HUDEP-2 (cell line): ENCODE measurements around the gene CHST8.
"Not testable (repeated sequence)": the region's sequence is repeated elsewhere in the genome, so short reads cannot be mapped to it uniquely, and the experiment has no call there.

Experiments
- DNase-seq, 76 experiments: peaks; one replicate each; lab custom pipeline; 2025; ENCODE audit not compliant: unreplicated experiment in 76 of 76; lab: John Stamatoyannopoulos, UW

CHST8 gene, protein sequence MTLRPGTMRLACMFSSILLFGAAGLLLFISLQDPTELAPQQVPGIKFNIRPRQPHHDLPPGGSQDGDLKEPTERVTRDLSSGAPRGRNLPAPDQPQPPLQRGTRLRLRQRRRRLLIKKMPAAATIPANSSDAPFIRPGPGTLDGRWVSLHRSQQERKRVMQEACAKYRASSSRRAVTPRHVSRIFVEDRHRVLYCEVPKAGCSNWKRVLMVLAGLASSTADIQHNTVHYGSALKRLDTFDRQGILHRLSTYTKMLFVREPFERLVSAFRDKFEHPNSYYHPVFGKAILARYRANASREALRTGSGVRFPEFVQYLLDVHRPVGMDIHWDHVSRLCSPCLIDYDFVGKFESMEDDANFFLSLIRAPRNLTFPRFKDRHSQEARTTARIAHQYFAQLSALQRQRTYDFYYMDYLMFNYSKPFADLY

DNA sequence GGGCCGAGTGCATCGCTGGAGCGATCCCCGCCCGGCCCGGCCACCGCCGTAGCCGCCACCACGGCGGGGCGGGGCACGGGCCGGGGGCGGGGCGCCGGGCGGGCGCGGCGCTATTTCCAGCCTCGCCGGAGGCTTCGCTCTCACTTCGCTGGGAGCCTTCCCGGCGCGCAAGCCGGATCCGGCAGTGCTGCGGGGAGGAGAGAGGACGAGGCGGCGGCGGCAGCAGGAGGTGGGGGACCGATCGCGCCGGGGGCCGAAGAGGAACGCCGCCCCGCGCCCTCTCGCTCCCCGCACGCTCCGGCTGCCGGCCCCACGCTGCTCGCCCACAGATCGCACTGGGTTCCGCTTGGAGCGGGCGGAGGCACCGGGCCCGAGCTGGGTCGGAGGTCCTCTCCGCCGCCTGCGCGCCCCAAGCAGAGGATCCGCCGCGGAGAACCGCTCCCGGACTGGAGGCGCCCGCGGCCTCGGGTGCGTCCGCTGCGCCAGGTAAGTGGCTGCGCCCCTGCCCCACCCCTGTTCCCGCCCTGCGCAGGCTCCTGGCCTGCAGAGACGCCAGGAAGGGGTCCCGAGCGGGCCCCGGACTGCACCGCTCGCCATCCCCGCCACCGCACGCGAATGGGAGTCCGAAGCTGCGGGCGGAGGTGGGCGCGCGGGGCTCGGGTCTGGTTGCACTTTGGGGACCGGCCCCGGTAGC lies at the start of gene CHST8:
TSS of gene CHST8 (plus strand) at position 143 of the 694 bp plus-strand sequence. CDS start 67,309 bp downstream, outside the sequence.
- DNase-seq = peak in 4 of 76 experiments; percentile 7 to 24 (median 14)

DNA sequence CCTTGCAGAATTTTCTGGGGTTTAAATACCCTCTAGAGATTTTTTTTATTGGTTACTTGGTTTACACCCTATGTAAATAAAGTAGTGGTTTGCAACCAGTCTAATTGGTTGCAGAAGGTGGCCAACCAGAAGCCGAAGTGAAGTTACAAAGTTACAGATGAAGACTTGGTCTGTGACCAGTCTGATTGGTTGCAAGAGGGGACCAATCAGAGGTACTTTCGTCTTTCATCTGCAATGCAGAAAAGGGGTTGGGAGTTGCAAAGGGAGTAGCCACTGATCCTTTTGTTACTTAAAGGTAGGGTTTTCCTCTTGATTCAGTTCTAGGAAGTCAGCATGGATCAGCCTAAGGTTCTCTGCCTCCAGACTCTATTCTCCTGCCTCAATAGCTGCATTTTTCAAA lies 48.8 kb upstream of the CHST8 start:
- no peak for DNase-seq

DNA sequence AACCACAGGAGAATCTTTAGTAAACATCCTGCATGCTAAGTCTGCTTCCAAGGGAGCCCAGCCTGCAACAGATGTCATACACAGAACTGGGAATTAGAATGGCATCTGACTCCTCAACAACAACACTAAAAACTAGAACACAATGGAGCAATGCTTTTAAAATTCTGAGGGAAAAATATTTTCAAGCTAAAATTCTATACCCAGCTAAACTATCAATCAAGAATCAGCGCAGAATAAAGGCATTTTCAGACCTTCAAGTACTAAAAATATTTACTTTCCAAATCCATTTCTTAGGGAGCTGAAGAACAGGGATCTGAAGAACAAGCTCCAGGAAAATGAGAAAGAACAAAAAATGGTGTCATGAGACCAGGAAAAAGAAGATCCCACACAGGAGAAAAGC lies 46.9 kb upstream of the CHST8 start:
- DNase-seq = no peak

DNA sequence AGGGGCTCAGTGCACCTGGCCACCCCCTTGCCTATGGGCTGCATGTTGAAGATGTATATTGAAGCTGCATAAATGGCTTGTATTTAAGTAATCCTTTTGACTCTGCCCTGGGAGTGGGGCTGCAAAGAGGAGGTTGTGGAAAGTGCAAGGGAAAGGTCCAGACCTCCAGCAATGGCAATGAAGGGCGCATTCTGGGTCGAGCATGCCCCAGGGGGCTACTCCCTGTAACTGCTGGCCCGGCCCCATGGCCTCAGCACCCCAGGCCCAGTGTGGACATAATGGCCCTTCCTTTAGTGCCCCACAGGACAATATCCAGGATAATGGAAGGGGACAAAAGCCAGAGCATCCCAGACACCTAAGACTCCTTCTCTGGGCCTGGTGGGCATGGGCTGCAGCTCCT lies 43.1 kb upstream of the CHST8 start:
- no peak for DNase-seq

DNA sequence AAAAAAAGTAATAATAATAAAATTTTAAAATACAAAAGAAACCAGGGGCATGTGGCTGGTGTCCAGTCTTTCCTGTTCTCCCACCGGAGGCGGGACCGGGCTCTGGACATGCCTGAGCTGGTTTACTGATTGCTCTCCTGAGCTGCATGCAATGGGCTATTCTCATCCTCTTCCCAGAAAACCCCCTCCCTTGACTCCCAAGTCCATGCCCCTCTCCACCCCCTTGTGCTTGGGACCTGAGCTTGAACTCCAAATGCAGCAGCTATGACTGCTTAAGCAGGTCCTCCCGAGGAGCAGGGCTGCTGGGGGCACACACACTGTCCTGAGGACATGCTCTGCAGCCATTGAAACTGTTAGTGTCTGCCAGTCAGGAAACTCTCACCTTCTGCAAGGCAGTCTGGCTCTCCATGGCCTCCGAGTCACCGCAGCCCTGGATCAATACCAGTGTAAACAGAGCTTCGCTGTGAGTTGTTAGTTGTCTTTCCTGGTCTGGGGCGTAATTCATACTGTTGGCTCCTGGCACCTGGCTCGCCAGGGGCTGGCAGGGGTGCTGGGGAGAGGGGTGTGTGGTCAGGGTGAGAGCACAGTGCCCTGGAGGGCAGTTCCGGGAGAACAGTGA lies 41.6 kb upstream of the CHST8 start:
- no peak for DNase-seq

DNA sequence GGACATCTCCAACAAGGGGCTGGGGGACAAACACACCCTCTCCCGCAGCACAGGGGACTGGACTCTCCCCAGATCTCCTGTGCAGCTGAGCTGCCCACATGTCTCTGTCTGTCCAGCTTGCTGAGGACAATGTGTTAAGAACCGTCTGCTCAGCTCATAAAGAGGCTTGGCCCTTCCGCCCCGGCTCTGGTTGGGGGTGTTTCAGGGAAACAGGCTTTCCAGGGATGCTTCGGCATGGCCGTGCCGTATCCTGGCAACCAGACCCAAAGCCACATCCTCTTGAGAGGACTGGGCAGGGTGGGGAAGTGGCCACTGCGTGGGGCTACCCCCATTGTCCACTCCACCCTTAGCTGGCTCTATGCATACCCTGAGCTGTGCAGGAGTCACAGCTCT lies 41.1 kb upstream of the CHST8 start:
- DNase-seq = no peak

DNA sequence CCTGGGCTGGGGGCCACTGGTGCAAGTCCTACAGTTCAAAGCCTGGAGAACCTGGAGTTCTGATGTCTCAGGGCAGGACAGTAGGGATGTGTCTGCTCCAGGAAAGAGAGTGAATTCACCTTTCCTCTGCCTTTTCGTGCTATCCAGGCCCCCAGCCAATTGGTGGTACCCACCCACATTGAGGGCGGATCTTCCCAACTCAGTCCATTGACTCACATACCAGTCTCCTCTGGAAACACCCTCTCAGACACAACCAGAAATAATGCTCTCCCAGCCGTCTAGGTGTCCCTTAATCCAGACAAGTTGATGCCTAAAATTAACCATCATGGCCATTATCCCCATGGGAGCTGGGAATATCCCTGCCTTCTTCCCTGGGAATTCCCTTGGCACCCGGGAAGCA lies 38.8 kb upstream of the CHST8 start:
- DNase-seq = no peak

DNA sequence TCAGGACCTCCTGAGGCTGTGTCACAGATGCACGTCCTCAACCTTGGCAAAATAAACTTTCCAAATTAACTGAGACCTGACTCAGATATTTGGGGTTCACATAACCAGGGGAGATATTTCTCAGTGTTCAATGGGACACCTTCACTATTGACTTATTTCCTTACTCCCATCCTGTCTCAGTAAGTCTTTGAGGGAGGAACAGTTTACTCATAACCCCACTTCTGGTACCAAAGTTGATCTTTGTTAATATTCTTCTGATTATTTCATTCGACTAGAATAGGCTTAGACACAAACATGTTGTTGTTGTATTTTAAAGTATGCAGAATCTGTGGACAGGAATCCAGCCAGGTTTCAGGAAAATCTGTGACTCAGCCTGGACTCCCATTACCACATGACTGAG lies 34.6 kb upstream of the CHST8 start:
- no peak for DNase-seq

DNA sequence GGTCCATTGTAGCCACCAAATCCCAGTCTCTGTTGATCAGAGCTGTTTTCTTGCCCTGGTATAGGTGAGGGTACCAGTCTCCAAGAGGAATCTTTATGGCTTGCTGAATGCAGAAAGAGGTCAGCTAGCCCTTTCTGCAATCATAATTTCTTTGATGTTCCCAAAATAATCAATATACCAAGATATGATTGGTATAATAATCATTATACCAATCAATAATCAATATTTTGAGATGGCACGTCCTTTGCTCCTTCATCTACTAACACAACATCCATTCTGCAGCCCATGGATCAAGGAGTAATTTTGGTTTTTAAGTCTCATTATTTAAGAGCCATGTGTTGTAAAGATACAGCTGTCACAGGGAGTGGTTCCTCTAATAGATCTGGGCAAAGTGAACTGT lies 31.5 kb upstream of the CHST8 start:
- no peak for DNase-seq

DNA sequence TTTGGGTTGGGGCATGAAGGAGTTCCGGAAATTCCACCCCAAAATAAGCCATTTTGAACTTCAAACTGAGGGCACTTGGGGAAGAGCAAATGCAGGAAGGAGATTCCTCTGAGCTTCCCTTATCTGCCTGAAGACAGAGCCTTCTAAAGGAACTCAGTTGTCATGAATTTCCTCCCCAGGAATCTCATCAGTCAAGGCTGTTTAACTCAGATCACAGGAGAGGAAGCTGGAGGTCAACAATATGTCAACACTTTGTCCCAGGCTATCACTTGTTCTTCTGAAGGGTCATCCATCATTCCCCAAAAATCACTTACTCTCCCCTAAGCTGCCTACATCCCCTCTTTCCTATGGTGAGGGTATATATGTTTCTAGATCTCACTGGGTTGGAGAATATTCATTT lies 26.0 kb upstream of the CHST8 start:
- DNase-seq = no peak

DNA sequence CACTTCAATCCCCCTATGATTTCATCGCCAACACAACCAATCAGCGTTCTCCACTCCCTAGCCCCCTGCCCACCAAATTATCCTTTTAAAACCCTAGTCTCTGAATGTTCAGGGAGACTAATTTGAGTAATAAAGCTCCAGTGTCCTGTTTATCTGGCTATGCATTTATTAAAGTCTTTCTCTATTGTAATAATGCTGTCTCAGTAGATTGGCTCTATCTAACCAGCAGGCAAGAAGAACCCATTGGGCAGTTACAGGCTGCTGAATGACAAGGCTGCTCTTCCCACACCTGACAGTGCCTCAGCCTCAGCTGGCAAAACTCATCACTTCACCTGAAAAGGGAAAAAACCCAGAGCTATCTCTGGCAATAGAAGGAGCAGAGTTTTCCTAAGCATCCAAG lies 20.2 kb upstream of the CHST8 start:
- DNase-seq = no peak

DNA sequence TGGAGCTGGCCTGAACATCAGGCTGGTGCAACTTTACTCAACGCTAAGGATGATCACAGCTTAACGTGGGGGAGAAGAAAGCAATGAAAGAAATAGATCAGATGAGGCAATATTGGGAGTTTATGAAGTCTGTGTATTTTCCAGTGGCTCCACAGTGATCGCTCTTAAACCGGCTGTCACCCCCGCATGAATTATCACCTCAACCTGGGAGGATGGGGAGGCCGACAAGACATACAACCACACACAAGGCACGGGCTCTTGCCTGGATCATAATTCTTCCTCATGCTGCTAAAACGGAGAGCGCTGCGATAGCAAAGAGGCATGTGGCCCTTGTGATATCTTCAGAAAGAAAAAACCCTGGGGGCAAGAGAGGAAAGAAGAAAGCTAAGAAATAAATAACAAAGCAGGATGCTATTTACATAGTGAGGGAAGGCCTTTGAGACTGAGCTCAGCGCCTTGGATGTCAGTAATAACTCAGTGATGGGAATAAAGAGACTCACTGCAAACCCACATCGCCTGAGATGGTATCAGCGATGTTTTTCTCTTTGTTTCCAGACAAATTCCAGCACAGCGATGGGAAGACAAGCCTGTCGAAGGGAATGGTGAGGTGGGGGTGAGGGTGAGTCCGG lies 19.1 kb upstream of the CHST8 start:
- no peak for DNase-seq

DNA sequence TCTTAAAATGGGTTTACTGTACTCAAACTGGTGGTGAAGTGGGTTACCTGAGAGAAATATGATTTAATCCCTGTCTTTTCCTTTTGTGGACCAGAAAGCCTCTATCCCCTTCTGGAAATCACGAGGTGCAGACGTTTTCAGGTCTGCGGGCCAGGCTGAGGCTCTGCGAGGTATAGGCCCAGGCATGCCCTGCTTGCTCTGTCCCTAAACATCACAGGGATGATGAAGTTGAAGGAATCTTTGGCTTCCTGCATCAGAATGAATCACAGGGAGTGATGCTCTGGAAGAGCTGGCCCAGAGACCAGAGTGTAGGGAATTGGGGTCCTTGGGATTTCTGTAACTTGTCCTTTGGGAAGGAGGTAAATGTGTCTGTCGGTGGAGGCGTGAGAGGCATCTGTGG lies 18.4 kb upstream of the CHST8 start:
- DNase-seq = no peak

DNA sequence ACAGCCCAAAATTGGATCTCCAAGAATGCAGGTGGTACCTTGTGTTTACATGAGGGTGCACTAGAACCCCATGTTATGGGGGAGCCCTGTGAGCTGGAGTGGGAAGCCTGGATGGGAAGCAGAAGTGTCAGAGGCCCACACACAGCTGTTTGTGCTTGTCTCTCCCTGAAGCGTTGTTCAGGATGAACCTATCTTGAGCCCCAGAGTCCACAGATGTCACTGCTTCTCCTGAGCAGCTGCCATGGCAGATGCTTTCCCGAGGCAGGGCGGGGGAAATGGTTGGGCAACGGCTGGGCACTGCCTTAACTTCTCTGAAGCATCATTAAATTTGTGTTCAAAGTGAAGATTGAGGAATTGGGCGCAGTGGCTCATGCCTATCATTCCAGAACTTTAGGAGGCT lies 17.1 kb upstream of the CHST8 start:
- no peak for DNase-seq

DNA sequence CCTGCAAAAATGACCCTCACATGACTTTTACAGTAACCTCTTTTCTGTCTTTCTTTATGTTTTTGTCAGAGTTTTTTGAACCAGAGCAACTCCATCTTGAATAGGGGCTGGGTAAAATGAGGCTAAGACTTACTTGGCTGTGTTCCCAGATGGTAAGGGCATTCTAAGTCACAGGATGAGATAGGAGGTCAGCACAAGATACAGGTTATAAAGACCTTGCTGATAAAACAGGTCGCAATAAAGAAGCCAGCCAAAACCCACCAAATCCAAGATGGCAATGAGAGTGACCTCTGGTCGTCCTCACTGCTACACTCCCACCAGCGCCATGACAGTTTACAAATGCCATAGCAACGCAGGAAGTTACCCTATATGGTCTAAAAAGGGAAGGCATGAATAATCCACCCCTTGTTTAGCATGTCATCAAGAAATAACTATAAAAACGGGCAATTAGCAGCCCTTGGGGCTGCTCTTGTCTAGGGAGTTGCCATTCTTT lies 15.9 kb upstream of the CHST8 start:
- not testable (repeated sequence) for DNase-seq

DNA sequence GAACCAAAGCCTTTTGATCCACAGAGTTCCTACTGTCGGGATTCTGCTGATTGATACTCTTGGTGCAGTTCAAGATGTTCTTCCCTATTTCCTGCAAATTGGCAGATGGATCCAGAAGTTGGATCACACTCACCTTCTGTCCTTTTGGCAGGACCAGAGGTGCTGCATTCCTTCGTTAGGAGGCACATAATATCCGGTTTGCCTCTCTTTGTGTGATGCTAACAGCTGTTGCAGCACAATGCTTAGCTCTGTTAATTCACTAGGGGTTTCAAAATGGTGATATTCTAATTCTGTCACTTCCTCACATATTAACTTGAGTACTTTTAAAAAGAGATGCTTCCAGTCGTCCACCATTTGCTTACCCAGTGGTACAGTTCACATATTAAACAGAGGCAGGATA lies 15.2 kb upstream of the CHST8 start:
- DNase-seq = no peak

DNA sequence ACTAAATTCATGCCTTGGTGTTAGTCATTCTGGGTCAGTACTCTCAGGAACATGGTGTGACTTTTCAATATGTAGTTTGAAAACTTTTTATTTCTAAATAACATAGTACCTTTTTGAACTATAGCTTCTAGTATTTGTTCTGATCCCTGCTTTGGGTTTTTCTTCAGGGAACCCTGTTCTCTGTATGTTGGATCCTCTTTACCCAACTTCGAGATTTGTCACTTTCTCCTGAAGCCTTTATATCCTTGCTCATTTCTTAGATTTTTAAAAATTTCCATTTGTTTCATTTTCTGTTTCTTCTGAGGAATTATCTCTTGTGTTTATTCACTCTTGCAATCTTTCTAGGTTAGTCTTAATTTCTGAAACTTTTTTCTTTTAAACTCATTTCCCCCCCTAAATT lies 12.4 kb upstream of the CHST8 start:
- no peak for DNase-seq

DNA sequence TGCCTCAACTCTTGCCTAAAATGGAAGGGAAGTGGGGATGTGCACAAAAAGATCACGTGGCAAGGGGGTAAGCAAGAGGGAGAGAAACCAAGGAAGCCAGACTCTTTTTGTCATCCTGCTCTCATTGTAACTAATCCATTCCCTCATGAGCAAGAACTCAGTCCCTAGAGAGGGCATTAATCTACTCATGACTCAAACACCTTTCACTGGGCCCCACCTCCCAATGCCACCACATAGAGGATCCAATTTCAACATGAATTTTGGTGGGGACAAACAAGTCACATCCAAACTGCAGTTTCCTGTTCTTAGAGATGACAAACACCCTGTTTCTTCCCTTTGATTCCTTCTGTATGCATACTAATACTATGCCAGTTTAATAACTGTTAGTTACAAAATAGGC lies 11.2 kb upstream of the CHST8 start:
- no peak for DNase-seq

DNA sequence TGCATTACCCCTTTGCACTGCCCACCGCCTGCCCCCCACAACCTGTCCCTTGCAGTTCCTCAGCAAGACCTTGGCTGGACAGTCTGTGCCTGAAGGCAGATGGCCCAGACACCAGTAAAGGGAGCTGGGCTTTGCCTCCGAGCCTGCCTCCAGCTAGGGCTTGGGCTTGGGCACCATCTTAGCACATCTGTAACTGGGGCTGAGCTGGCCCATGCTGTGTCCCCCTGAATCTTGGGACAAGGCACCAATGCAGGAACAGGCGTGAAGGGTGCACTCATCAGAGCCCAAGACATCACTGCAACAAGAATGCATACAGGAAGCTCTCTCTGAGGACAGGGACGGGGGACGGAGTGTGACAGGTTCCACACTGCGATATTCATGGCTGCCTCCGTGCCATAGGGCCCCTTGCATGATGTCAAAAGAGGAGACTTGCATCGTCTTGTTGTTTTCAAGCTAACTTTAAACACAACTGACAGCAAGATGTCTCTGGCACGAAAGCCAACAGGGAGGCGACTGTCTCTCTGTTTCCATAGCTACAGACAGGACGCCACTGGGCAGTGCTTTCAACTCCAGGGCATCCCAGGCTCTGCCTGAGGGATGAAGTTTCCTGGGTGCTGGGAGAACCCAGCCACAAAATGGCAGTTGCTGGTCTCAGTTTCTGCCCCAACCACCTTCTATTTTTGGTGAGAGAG lies 8.7 kb upstream of the CHST8 start:
- DNase-seq = no peak

DNA sequence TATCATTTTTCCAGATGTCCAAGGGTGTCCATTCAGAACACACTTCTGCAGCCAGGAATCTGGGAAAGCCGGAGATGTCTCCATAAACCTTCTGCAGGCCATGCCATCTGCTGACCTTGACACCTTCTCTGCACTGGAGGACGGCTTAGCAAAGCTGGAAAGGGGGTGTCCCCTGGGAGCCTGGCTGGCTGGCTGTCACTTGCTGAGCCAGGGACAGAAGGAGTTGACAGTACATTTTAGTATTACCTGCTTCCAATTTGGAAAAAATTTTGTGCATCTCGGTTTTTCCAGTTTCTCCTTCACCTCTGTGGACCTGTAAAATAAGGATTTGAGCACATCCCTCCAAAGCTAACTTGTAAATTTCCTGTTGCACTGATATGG lies 8.1 kb upstream of the CHST8 start:
- no peak for DNase-seq

DNA sequence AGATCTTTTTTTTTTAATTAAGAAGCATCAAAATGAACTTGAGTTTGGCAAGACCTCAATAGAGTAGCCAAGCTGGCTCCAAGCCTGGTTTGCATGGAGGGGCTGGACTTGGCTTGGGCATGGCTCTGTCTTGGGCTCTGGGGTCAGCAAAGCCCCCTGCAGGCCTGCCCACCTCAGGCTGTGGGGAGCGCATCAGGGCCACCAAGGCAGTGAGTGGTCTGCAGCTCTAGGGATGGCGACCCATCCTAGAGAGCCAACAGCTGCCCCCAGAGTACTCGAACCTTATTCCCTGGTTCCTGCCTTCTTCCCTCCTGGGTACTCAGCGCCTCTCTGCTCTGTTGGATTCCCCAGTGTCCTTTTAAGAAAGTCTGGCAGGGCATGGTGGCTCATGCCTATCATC lies 5.4 kb upstream of the CHST8 start:
- DNase-seq = no peak
